Nephron progenitor cell (in vitro differentiated cells): ENCODE results near the gene ASGR1.
"Not testable (repeated sequence)": the region's sequence is repeated elsewhere in the genome, so short reads cannot be mapped to it uniquely, and the experiment has no call there.

Experiments used
- DNase-seq: peaks from one replicate; pipeline ENCODE4 v3.0.0; 2021
- H3K27ac Mint-ChIP-seq: 2 replicates; pipeline ENCODE4 v1.8.0; 2021; ENCODE audit warnings: mild to moderate bottlenecking, moderate library complexity, mixed read lengths
- H3K27me3 Mint-ChIP-seq: 2 replicates; pipeline ENCODE4 v1.8.0; 2021; ENCODE audit warnings: mild to moderate bottlenecking, low read depth, mixed read lengths; ENCODE audit not compliant: poor library complexity
- H3K36me3 Mint-ChIP-seq: 2 replicates; pipeline ENCODE4 v1.8.0; 2021; ENCODE audit warnings: low read depth, mixed read lengths
- H3K4me1 Mint-ChIP-seq: 2 replicates; pipeline ENCODE4 v1.8.0; 2021; ENCODE audit warnings: mixed read lengths
- H3K4me3 Mint-ChIP-seq: 2 replicates; pipeline ENCODE4 v1.8.0; 2021; ENCODE audit warnings: mild to moderate bottlenecking, moderate library complexity, mixed read lengths
- H3K9me3 Mint-ChIP-seq: 2 replicates; pipeline ENCODE4 v1.8.0; 2021; ENCODE audit warnings: mild to moderate bottlenecking, moderate library complexity, mixed read lengths
- CTCF ChIP-seq: fragments of 200-600 bp; sonication (generic); IDR thresholded peaks from 2 replicates; pipeline ENCODE4 v1.5.0; 2021; ENCODE audit warnings: antibody characterized with exemption

The ASGR1 gene

GRCh38 chr17:7186241-7186640 lies 7.1 kb upstream of the ASGR1 start:
- H3K27me3 Mint-ChIP-seq: peaks cover 6% of the 10 kb centered on the region
- no peak overlapping the region for H3K4me3 Mint-ChIP-seq
- H3K27ac Mint-ChIP-seq: peak overlapping the region; percentile 86
- no peak for DNase-seq
- peaks cover 16% of the 10 kb centered on the region for H3K36me3 Mint-ChIP-seq
- peaks cover 25% of the 10 kb centered on the region for H3K4me1 Mint-ChIP-seq
- H3K9me3 Mint-ChIP-seq: no peaks in the 10 kb centered on the region
- TF ChIP-seq CTCF: no peak

- no peak for TF ChIP-seq CTCF
- peaks cover 23% of the 10 kb centered on the region for H3K4me1 Mint-ChIP-seq
- peaks cover 11% of the 10 kb centered on the region for H3K36me3 Mint-ChIP-seq
- no peak overlapping the region for H3K27ac Mint-ChIP-seq
- peaks cover 6% of the 10 kb centered on the region for H3K27me3 Mint-ChIP-seq
- DNase-seq: no peak
- no peak overlapping the region for H3K4me3 Mint-ChIP-seq
- no peaks in the 10 kb centered on the region for H3K9me3 Mint-ChIP-seq
These were observed 5.5 kb upstream of the ASGR1 start for GRCh38 chr17:7184647-7185046.

GRCh38 chr17:7184091-7184488 lies 4.9 kb upstream of the ASGR1 start:
- Mint-ChIP-seq H3K9me3 (no peaks in the 10 kb centered on the region), H3K4me3 (no peak overlapping the region), H3K27me3 (peaks cover 6% of the 10 kb centered on the region), H3K36me3 (peaks cover 6% of the 10 kb centered on the region), H3K27ac (peak overlapping the region; percentile 86), H3K4me1 (peaks cover 21% of the 10 kb centered on the region)
- no peak for DNase-seq
- no peak for TF ChIP-seq CTCF

GRCh38 chr17:7183433-7184090 lies 4.4 kb upstream of the ASGR1 start:
- no peak for TF ChIP-seq CTCF
- peaks cover 2% of the 10 kb centered on the region for H3K36me3 Mint-ChIP-seq
- no peak for DNase-seq
- H3K4me1 Mint-ChIP-seq: peaks cover 21% of the 10 kb centered on the region
- peak overlapping the region; percentile 86 for H3K27ac Mint-ChIP-seq
- H3K4me3 Mint-ChIP-seq: no peak overlapping the region
- H3K9me3 Mint-ChIP-seq: no peaks in the 10 kb centered on the region
- peaks cover 6% of the 10 kb centered on the region for H3K27me3 Mint-ChIP-seq

GRCh38 chr17:7182101-7182500 lies 2.9 kb upstream of the ASGR1 start:
- H3K4me3 Mint-ChIP-seq, H3K27me3 Mint-ChIP-seq, H3K36me3 Mint-ChIP-seq, DNase-seq, H3K9me3 Mint-ChIP-seq, H3K27ac Mint-ChIP-seq: not testable (repeated sequence)
- peaks cover 26% of the 10 kb centered on the region for H3K4me1 Mint-ChIP-seq

GRCh38 chr17:7178973-7179316 lies 225 bp downstream of the ASGR1 start:
- peak overlapping the region; percentile 59 for H3K4me3 Mint-ChIP-seq
- H3K36me3 Mint-ChIP-seq: no peaks in the 10 kb centered on the region
- H3K27me3 Mint-ChIP-seq: no peaks in the 10 kb centered on the region
- TF ChIP-seq CTCF: no peak
- no peak overlapping the region for H3K27ac Mint-ChIP-seq
- no peak for DNase-seq
- H3K4me1 Mint-ChIP-seq: peaks cover 19% of the 10 kb centered on the region
- no peaks in the 10 kb centered on the region for H3K9me3 Mint-ChIP-seq
